GM19035 (cell line): ENCODE data around the gene AGAP5.
A peak's percentile ranks its signal among the peaks of the same experiment; 100 is the strongest.
"Not testable (repeated sequence)": the region's sequence is repeated elsewhere in the genome, so short reads cannot be mapped to it uniquely, and the experiment has no call there.

ENCODE experiments used
- ATAC-seq: cut with Tn5 transposase; IDR thresholded peaks from one replicate; pipeline ENCODE4 v1.9.1; 2021; ENCODE audit not compliant: unreplicated experiment

AGAP5 gene

DNA sequence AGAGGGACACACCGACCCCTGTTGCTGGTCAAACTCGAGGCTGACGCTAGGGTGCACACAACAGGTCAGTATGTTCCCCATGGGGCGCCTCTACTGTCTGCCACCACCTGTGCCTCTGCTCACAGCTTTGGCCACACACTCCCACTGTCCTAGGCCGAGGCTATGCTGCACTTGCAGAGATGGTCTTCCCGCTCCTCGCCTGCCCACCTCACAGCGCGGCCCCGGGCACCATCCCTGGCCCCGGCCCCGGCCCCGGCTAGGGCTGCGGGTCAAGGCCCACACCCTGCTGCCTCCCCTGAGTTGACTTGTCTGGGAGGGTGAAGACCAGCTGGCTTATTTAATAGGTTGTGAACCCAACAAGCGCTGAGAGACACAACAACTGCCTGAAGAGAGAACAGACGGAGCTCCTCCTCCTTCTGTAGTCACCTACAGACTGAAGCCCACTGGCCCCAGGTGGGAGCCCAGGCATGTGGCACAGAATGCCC lies at the start of gene AGAP5:
AGAP5 (minus strand) TSS at position 435 of the 485 bp plus-strand sequence; CDS start at position 81, 354 bp downstream.
- not testable (repeated sequence) for ATAC-seq

DNA sequence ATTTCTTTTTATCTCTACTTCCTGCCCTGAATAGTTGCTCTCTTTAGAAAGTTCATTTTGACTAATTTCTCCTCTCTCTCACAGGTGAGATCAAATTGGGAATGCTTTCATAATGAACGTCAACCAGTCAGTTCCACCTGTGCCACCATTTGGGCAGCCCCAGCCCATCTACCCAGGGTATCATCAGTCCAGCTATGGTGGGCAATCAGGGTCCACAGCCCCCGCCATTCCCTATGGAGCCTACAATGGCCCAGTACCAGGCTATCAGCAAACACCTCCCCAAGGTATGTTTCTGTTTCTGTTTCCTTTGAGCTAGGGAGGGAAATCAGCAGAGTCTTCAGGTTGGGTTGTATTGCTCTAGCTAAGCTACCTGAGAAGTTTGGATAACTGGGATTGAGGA lies 48.8 kb upstream of the AGAP5 start:
- ATAC-seq: no peak

DNA sequence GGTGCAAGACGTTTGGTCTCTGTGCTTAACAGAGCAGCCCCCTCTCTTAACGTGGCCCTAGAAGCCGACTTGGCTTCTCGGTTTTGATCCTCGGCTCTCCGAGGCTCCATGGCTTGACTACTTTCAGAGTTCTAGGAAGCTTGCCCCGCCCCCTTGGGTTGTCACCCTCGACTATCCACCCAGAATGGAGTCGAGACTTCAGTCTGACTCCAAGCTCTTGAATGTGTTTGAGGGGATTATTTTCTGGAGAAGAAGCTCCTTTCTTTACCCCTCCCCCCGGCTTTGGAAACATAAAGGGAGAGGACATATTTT lies 46.7 kb upstream of the AGAP5 start:
- peak; percentile 37 for ATAC-seq

DNA sequence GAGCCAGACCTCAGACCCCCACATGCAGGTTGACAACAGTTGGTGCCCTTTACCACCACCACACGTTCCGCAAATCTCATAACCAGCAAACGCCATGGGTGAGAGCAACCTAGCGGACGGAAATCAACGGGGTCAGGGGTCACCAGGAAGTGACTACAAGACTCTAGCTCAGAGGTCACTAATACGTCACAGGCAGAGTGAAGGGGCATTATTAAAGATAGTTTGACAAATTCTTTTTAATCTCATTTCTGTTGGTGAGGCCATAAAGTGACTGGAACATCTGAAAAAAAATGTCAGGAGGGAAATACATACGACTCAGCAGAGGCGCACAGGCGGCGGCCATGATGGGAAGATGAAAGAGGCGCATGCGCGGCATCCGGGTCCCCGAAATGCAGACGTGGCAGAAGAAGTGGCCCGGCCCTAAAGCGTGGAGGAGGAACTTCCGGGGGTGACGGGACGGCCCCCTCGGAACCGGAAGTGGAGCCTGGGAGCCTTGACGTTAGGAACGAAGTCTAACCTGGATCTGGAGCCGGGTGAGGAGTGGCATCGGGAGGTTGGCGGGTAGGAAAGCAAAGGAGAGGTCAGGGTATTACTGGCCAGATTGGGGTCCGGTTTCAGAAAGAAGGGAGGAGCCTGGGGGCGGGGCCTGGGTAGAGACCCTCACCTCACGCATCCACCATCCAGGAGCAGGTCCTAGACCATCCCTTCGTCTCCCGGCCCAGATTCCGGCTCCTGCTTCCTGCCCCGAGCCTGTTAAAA lies 46.2 kb upstream of the AGAP5 start, which contains the start of gene SEC24C:
SEC24C (plus strand) TSS at position 468 of the 759 bp plus-strand sequence. CDS start 2,461 bp downstream, outside the sequence.
- peak; percentile 90 for ATAC-seq

DNA sequence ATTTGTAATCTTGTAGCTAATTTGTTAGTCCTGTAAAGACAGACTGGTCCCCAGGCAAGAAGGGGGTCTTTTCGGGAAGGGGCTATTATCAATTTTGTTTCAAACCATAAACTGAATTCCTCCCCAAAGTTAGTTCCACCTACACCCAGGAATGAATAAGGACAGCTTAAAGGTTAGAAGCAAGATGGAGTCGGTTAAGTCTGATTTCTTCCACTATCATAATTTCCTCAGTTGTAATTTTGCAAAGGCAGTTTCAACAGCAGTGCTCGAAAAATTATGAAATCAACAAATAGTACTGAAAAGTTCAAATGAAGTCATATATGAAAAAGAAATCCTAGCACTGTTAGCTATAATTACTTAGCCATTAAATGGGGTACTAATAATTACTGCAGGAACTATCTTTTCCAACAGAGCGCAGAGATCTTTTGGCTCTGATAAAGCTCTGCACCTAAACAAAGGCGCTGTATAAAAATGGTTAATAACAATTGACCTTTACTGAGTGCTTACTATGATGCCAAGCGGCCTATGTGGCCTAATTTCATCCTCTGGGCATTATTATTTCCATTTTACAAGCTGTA lies 45.5 kb upstream of the AGAP5 start:
- ATAC-seq: no peak

DNA sequence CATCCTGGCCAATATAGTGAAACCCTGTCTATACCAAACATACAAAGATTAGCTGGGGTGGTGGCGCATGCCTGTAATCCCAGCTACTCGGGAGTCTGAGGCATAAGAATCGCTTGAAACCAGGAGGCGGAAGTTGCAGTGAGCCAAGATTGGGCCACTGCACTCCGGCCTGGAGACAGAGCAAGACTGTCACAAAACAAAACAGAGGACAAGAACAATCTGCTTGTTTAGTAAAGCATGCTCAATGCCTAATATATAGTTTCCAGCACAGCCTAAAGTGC lies 44.5 kb upstream of the AGAP5 start:
- ATAC-seq: no peak

DNA sequence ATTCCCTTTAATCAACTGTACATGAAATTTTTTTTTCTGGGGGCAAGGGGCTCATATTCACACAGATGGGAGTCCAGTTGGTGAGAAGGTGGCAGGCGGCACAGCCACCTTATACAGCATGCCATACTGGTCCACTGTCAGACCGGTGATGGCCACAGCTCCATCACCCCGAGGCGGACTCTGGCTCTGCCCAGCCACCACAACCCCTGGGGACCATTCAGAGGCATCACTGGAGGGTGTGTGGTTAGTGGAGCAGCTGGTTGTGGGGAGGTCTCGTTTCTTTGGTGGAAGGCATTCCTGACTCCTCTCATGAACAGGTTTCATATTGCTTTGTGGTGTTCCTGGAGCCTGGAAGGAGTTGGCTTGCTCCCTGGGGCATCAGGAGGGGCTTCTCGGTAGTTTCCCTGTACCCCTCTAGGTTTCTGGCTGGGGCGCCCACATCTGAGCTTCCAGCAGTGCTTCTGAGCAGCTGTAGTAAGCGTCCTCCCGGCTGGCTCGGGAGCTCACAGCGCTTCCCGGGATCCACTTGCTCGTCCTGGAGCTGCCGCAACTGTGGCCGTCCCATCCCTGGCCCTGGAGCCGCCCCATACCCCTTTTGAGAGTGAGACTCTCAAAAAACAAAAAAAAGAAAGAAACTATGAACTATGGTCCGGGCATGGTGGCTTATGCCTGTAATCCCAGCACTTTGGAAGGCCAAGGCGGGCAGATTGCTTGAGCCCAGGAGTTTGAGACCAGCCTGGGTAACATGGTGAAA lies 42.8 kb upstream of the AGAP5 start:
- ATAC-seq: not testable (repeated sequence)

DNA sequence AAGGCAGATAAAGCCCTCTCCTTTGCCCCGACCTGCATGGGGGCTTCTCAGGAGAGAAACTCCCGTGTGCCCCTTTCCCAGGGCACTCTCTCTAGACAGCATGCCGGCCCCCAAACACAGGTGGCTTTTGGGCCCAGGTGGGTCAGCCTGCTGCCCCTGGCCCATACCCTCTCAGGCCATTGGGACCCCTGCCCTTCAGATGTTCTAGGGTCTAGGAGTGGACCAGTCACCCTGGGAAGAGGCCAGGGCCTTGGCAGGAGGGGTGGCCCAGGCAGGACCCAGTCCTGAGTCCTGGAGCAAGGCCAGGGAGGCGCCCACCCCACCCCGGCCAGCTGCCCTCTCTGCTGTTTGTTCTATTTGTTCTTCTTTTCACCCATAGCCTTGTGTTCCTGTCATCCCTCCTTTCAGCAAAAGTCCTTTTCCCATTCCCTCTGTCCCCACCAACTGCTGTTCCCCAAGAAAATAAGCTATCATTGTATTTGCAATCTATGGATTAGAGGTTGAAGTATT lies 36.9 kb upstream of the AGAP5 start:
- no peak for ATAC-seq

DNA sequence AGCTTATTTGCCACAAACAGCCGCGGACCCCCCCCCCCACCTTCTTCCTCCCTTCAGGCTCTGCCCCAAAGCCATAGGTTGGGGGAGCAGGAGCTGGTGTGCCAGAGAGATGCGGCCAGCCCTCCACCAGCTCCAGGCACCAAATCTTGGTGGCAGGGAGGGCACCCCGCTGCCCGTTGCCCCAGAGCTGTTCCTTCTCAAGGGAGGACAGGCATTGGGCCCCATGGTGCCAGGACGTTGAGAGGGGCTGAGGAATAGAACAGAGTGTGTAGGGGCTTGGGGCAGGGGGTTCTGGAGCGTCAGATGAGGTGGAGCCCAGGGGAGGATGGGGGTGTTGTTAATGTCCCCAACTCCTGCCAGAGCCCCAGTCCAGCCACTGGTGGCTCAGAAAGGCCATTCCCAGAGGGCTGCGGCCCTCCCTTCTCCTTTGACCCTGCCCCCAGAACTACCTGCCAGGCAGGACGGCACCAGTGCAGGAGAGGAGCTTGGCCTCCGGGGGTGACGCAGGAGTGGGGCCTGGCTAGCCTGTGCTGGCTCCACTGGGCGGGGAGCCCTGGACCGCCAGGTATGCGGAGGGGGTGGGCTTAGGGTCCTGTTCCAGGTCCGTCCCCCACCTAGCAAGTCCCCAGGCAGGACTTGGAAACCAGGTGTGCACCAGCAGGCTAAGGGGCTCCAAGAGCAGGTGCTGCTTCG lies 36.3 kb upstream of the AGAP5 start:
- no peak for ATAC-seq

DNA sequence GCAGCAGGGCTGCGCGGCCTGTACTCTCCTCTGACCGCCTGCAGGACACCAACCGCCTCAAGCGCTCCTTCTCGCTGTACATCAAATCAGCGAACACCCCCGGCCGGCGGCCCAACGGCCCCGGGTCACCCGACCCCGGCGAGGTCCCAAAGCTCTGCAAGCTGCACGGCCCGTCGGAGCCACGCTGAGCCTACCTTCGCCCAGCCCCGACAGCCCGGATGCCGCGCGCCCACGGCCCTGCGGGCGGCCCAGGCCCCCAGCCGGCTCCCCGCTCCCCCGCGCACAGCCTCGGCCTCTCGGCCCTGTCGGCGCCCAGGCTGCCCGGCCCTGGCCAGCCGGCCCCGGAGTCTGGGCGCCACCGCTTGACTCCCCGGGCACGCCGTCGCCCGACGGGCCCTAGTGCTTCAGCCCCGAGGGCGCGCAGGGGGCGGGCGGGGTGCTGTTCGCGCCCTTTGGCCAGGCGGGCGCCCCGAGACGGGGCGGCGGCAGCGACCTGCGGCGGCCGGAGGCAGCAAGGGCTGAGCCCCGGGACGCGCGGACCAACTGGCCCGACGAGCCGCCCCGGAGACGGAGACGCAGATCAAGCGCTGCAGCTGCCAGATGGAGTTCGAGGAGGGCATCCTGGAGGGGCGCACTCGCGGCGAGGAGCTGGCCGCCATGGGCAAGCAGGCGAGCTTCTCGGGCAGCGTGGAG lies 35.2 kb upstream of the AGAP5 start:
- no peak for ATAC-seq

DNA sequence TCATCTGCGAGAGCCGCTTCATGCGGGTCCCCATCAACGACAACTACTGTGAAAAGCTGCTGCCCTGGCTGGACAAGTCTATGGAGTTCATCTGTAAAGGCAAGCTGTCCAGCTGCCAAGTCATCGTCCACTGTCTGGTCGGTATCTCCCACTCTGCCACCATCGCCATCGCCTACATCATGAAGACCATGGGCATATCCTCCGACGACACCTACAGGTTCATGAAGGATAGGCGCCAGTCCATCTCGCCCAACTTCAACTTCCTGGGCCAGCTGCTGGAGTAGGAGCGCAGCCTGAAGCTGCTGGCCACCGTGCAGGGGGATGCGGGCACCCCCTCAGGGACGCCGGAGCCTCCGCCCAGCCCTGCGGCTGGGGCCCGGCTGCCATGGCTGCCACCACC lies 34.5 kb upstream of the AGAP5 start:
- ATAC-seq: no peak

DNA sequence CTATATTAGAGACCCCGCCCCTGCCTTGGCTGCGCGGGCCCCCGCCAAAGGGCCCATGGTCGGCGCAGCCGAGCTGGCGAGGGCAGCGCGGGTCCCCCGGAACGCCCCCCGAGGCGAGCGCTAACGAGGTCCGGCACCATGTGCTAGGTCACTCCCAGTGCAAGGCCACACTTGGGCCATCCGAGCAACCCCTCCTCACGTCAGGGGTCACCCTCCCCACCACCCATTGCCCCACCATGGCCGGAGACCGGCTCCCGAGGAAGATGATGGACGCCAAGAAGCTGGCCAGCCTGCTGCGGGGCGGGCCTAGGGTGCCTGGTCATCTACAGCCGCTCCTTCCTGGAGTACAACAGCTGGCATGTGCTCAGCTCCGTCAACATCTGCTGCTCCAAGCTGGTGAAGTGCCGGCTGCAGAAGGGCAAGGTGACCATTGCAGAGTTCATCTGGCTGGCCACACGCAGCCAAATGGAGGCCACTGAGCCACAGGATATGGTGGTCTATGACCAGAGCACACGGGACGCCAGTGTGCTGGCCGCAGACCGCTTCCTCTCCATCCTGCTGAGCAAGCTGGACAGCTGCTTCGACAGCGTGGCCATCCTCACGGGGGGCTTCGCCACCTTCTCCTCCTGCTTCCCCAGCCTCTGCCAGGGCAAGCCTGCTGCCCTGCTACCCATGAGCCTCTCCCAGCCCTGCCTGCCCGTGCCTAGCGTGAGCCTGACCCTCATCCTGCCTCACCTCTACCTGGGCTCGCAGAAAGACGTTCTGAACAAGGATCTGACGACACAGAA lies 33.9 kb upstream of the AGAP5 start:
- no peak for ATAC-seq

DNA sequence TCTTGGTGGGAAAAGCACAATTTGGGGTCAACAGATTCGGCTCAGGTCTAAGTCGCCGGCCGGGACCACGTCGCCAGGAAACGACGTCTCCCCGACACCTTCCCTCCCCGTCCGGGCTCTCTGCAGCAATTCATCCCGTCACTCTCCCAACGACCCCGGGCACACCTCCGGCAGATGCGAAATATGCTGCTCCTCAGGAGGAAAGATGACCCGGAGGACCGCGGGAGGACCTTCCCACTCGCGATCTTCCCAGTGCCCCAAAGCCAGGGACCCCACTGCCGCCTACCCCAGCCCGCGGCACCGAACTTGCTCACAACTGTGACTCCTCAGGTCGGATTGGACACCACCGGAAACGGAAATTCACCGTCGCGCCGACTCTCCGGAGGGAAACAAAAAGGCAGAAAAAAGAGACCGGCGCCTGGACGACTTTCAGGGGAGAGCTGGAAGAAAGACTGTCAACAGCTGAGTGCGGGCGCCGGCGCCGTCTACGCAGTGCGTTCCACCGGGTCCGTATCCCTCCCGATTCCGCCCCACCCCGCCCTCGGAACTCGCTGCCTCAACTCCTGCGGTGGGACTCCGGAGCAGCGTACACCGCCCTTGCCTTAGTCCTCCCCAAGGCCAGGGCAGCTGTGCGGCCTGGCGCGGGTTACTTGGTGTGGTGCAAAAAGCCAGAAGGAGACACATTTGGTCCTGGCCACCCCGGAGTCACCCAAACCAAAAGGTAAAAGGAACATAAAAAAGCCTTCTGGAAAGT lies 32.4 kb upstream of the AGAP5 start:
- ATAC-seq: peak; percentile 93

DNA sequence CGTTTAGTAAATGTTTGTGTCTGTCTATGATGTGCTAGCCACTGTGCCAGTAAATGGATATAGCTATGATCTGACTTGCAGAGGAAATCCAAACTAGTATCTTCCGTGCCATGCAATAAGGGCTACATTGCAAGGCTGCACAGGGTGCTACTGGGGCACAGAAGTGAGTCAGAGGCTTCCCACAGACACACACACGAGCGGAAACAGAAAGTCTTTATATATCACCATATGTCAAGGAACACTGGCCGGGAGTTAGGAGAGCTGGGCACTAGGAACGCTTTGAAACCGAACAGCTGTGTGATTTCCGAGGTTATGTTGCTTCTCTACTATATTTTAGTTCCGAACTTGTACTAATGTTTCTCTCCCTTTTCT lies 31.9 kb upstream of the AGAP5 start:
- not testable (repeated sequence) for ATAC-seq

DNA sequence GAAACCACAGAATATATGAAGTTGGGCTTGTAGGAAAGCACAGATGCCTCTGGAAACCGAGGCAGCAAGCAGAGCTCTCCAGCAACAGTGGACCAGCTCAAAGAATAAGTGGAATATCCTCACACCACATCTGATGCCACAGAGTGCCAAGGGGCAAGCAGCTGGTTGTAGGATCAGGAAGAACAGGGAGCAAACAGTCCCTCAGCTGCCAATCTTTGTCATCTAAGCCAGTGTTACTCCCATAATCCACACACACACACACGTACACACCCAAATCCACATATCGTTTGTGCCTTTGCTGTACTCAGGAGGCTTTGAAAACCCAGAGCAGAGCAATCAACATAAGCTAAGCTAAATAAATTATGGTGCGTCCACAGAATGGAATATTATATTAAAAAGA lies 25.6 kb upstream of the AGAP5 start:
- no peak for ATAC-seq

DNA sequence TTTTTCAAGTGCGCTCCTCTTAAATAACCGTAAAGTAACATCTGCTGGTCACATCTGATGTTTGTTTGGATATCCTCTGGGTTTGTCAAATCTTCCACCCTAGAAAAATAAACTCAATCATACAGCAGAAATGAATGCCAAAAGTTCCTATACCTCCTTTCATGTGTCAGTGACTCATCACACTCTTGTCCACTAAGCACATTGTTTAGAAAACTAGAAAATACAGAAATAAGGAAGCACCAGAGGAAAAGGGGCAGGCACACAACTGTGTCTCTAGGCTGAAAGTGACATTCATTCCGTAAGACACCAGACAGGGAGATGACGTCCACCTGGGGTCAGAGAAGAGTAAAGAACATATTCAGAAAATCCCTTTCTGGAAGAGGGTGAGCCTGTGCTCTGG lies 22.7 kb upstream of the AGAP5 start:
- ATAC-seq: not testable (repeated sequence)

DNA sequence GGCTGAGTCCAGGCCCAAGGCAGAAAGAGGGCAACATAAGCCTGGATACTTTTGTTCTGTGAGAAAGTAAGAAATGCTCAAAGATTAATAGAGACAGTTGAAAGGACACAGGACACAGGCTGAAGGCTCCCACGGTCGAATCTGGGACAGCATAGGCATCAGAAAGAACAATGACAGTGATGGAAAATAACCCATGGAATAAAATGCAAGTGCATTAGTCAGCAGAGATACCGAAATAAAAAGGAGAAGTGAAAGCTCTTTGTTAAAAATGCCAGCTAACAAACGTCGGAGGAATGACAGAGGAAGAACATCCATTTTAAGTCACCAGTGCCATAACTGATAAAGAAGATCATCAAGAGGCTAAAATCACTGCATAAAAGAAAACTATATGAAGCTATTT lies 19.6 kb upstream of the AGAP5 start:
- ATAC-seq: no peak

DNA sequence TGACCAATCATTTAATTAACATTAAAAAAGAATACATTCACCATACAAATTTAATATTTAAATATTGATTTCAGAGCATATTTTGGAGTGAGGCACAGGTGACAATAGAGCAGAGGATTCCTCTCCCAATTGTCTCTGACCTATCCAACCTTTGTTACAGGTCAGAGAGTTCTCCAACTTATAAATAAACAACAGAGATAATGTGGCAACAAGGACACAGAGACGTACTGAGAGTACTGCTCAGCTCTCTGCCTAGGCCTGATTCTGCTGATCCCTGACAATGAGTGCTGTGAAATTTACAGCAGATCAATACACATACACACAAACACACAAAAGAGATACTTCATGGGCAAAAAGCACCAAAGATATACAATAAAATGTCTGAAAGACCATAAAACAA lies 18.3 kb upstream of the AGAP5 start:
- ATAC-seq: no peak
